GM10248 (cell line): ENCODE measurements around the gene DGKE.

ENCODE experiments used
- CTCF ChIA-PET: fragments of 300-600 bp; sonication (Branson Sonifier 250); formaldehyde crosslinking; extraction: SDS; loops from one replicate; lab custom pipeline; 2021; ENCODE audit warnings: antibody characterized with exemption; lab: Yijun Ruan, JAX
- POLR2A ChIA-PET: fragments of 350-650 bp; sonication (Branson Sonifier 250); formaldehyde crosslinking; extraction: SDS; loops from one replicate; lab custom pipeline; 2020; ENCODE audit warnings: antibody characterized with exemption; lab: Yijun Ruan, JAX
- DNase-seq: peaks from one replicate; pipeline ENCODE4 v3.0.0; 2012; ENCODE audit errors: extremely low spot score
- TF ChIP-seq, protein P1 (sequence below): IDR thresholded peaks from 2 replicates; pipeline ENCODE4 v1.5.1; 2012; ENCODE audit warnings: mild to moderate bottlenecking, low read depth; ENCODE audit errors: extremely low read depth, missing control alignments, control extremely low read depth

DGKE gene

DNA sequence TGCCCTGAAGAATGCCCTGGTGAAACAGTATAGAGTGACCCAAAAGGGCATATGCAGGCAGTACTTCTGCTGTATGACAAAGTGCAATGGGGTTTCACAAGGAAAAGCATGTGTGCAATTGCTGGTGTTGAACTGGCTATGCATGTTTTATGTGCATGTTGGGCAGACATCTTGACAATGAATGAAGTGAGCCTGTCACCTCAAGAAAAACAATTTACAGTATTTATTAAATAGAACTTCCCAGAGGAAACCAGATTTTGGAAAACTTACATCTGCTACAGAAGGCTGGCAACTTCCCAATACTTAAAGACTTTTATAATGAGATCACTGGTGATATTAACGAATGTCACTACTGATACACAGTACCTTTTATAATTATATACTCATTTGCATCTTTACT lies 30.9 kb upstream of the DGKE start:
- TF ChIP-seq, protein P1, sequence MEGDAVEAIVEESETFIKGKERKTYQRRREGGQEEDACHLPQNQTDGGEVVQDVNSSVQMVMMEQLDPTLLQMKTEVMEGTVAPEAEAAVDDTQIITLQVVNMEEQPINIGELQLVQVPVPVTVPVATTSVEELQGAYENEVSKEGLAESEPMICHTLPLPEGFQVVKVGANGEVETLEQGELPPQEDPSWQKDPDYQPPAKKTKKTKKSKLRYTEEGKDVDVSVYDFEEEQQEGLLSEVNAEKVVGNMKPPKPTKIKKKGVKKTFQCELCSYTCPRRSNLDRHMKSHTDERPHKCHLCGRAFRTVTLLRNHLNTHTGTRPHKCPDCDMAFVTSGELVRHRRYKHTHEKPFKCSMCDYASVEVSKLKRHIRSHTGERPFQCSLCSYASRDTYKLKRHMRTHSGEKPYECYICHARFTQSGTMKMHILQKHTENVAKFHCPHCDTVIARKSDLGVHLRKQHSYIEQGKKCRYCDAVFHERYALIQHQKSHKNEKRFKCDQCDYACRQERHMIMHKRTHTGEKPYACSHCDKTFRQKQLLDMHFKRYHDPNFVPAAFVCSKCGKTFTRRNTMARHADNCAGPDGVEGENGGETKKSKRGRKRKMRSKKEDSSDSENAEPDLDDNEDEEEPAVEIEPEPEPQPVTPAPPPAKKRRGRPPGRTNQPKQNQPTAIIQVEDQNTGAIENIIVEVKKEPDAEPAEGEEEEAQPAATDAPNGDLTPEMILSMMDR = no peak
- CTCF ChIA-PET = interaction anchor here (1.9 kb wide), 1 partner anchor 17 kb away, joined by 5 read pairs; no protein-coding TSS in a partner anchor
- DNase-seq = no peak
- POLR2A ChIA-PET = no interaction called here

DNA sequence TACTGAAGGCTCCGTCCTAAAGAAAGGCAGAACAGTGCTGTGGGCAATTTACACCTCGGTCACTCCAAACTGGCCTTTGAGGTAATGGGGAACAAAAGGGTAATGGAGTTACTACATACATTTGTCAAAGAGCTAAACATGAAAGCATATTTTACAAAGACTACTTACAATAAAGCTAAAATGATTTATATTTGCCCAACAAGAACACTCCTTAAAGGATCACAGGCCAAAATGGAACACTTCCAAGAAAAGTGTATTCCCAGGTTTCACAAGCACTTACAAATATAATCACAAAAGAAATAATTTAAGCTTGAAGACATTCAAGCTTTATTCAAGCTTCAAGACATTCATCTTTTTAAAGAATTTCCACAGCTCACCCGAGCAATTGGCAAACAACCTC lies 29.5 kb upstream of the DGKE start:
- ChIA-PET POLR2A (no interaction called here), CTCF (interaction anchor here (0.8 to 1.2 kb wide), 5 partner anchors 10 to 24 kb away, joined by 3 to 9 read pairs (median 3); no protein-coding TSS in a partner anchor)
- DNase-seq = no peak

DNA sequence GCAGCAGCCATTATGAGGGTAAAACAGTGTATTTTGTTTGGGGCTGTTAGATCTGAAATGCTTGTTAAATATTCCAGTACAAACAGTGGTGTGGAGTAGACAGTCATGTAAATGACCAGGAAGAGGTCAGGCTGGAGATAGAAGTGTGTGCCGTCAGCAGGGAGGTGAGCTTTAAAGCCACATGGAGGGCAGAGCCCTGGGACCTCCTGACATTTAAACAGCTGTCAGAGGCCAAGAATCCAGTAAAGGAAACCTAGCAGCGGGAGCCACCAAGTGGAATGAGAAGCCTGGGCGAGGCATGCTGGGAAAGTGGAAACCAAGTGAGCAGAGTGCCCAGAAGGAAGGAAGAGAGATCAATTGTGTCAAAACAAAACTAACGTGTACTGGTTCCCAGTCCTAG lies 27.0 kb upstream of the DGKE start:
- TF ChIP-seq, protein P1 = no peak
- ChIA-PET POLR2A (no interaction called here), CTCF (interaction anchor here (0.9 to 1.1 kb wide), 3 partner anchors 10 to 18 kb away, joined by 3 to 6 read pairs (median 4); no protein-coding TSS in a partner anchor)
- DNase-seq = no peak

More for the DNA sequence above, 29.5 kb upstream of the DGKE start:
- TF ChIP-seq, protein P1 = no peak

DNA sequence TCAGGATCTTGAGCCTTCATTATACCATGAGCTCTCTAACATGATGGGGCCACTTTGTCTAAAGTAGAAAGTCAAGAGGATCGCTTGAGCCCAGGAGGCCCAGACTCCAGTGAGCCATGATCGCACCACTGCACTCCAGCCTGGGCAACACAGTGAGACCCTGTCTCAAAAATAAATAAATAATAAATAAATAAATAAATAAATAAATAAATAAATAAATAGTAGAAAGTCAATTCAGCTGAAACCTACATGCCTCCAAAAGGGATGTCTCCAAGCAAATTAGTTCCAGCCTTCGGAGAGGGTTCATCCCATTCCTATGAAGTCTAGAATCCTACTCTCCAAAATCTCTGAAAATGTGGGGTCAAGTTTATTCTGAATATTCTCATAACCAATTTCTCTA lies 26.2 kb upstream of the DGKE start:
- no peak for DNase-seq
- ChIA-PET POLR2A (no interaction called here), CTCF (interaction anchor here (0.9 to 1.1 kb wide), 3 partner anchors 9 to 17 kb away, joined by 3 to 6 read pairs (median 4); no protein-coding TSS in a partner anchor)
- TF ChIP-seq, protein P1 = no peak

DNA sequence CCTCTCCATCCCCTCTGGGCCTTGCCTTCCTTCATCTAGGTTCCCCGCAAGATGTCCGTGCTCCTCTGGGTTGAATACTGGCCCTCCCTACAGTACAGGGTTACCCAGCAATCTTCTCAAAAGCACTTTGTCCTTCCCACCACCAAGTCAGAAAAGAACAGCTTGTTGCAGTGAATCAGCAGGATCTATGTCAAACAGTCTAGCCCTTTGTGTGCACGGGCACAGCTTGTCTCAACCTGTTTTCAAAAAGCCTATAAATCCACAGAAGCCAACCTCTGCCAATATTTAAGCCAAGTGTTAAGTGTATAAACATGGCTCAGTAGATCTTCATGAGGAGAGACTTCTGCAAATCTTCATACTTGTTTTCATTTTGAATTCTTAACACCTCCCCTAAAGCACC lies 25.4 kb upstream of the DGKE start:
- ChIA-PET POLR2A (no interaction called here), CTCF (no interaction called here)
- DNase-seq = no peak
- TF ChIP-seq, protein P1 = no peak

DNA sequence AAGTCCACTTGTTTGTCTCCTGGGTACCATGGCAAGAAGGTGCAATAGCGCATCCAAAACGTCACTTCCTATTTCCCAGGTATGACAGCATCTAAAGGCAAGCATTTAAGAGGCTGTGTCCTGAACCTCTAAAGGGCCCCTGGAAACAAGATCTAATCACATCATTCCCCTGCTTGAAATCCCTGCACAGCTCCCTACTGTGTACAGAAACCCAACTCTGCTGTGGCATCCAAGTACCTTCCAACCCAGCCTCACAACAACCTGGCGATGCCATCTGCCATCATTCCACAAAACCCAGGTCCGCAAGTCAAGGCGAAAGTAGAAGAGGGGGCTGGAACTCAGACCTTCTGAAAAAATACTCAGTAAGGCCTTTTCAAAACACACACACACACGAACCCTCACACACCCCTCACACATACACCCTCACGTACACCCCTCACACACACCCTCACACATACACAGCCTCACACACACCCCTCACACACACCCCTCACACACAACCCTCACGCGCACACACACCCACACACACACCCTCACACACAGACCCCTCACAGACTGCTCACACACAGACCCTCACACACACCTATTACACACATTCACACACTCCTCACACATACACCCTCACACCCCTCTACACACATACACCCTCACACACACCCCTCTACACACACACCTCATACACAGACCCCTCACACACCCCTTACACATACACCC lies 24.7 kb upstream of the DGKE start:
- ChIA-PET POLR2A (no interaction called here), CTCF (no interaction called here)
- TF ChIP-seq, protein P1 = no peak
- no peak for DNase-seq
